GM11168 (cell line): ENCODE measurements around the gene LECT2.

ENCODE experiments used
- in situ Hi-C: fragments of 300-500 bp; cut with MboI; formaldehyde crosslinking; loops from one replicate; pipeline ENCODE4 v1.12.0; 2022; ENCODE audit warnings: low sequenced_read_pairs; ENCODE audit not compliant: unreplicated experiment

The LECT2 gene

GRCh38 chr5:135944564-135944963 is 10.2 kb downstream of the LECT2 start:
- in situ Hi-C loops: no loop called here

- in situ Hi-C loops: no loop called here
Measured at GRCh38 chr5:135942202-135942771, 12.5 kb downstream of the LECT2 start.

GRCh38 chr5:135941711-135942110 is 13.1 kb downstream of the LECT2 start:
- in situ Hi-C loops: no loop called here

GRCh38 chr5:135937245-135937911 is 17.4 kb downstream of the LECT2 start:
- in situ Hi-C loops: no loop called here

- in situ Hi-C loops: no loop called here
Measured at GRCh38 chr5:135934939-135935338, 19.8 kb downstream of the LECT2 start.

- in situ Hi-C loops: no loop called here
Measured at GRCh38 chr5:135930949-135931295, 23.9 kb downstream of the LECT2 start.

GRCh38 chr5:135930029-135930948 is 24.5 kb downstream of the LECT2 start:
- in situ Hi-C loops: no loop called here

GRCh38 chr5:135921388-135921787 is 33.4 kb downstream of the LECT2 start:
- in situ Hi-C loops: no loop called here

GRCh38 chr5:135920199-135920598 is 34.6 kb downstream of the LECT2 start:
- in situ Hi-C loops: no loop called here

GRCh38 chr5:135916638-135917263 is 38.0 kb downstream of the LECT2 start:
- in situ Hi-C loops: no loop called here

GRCh38 chr5:135915466-135916001 is 39.2 kb downstream of the LECT2 start:
- in situ Hi-C loops: no loop called here

- in situ Hi-C loops: no loop called here
Measured at GRCh38 chr5:135913713-135914626, 40.8 kb downstream of the LECT2 start.

- in situ Hi-C loops: no loop called here
Measured at GRCh38 chr5:135905144-135905543, 49.6 kb downstream of the LECT2 start.

- in situ Hi-C loops: no loop called here
Measured at GRCh38 chr5:135901633-135902032, 53.1 kb downstream of the LECT2 start.

- in situ Hi-C loops: no loop called here
Measured at GRCh38 chr5:135900276-135900675, 54.5 kb downstream of the LECT2 start.

- in situ Hi-C loops: loop anchor here (25.0 kb wide), 1 partner anchor 314 kb away; no protein-coding TSS in a partner anchor
Measured at GRCh38 chr5:135898651-135899050, 56.1 kb downstream of the LECT2 start.
